GM23248 (cell line): Measurements from ENCODE around the gene SEMA6A. TPM values are rescaled to one million over a fixed set of nuclear protein-coding genes. Genes with fewer than 3 reads are reported as not detected.

Source experiments
- DNase-seq: peaks from one replicate; pipeline ENCODE4 v3.0.0-alpha.2; 2015
- H2AFZ ChIP-seq: fragments of 200-600 bp; sonication (generic); 2 replicates; pipeline ENCODE4 v1.6.1; 2016; ENCODE audit warnings: antibody characterized with exemption
- H3F3A ChIP-seq: fragments of 200-600 bp; sonication (generic); 2 replicates; pipeline ENCODE4 v1.6.1; 2016; ENCODE audit warnings: mild to moderate bottlenecking, antibody characterized with exemption, mixed run types; ENCODE audit not compliant: insufficient read depth
- H3K27ac ChIP-seq: fragments of 200-600 bp; sonication (generic); 2 replicates; pipeline ENCODE4 v1.5.1; 2016; ENCODE audit warnings: mild to moderate bottlenecking
- H3K27me3 ChIP-seq: fragments of 200-600 bp; sonication (generic); replicated peaks from 2 replicates; pipeline ENCODE4 v1.6.1; 2016; ENCODE audit warnings: mild to moderate bottlenecking; ENCODE audit not compliant: insufficient read depth
- H3K36me3 ChIP-seq: fragments of 200-600 bp; sonication (generic); 2 replicates; pipeline ENCODE4 v1.6.1; 2016; ENCODE audit warnings: low read depth, mild to moderate bottlenecking
- H3K4me1 ChIP-seq: fragments of 200-600 bp; sonication (generic); 2 replicates; pipeline ENCODE4 v1.6.1; 2016; ENCODE audit warnings: mild to moderate bottlenecking; ENCODE audit not compliant: insufficient read depth
- H3K4me2 ChIP-seq: fragments of 200-600 bp; sonication (generic); one replicate; pipeline ENCODE4 v1.6.1; 2016; ENCODE audit warnings: mild to moderate bottlenecking; ENCODE audit not compliant: unreplicated experiment
- H3K4me3 ChIP-seq: fragments of 200-600 bp; sonication (generic); 2 replicates; pipeline ENCODE4 v1.5.1; 2016; ENCODE audit warnings: mild to moderate bottlenecking
- H3K79me2 ChIP-seq: fragments of 200-600 bp; sonication (generic); 2 replicates; pipeline ENCODE4 v1.6.1; 2016; ENCODE audit warnings: mild to moderate bottlenecking; ENCODE audit not compliant: insufficient read depth
- H3K9ac ChIP-seq: fragments of 200-600 bp; sonication (generic); 2 replicates; pipeline ENCODE4 v1.6.1; 2016; ENCODE audit warnings: mild to moderate bottlenecking
- H3K9me2 ChIP-seq: fragments of 200-600 bp; sonication (generic); 2 replicates; pipeline ENCODE4 v1.6.1; 2016; ENCODE audit warnings: mixed run types, mild to moderate bottlenecking, moderate library complexity; ENCODE audit not compliant: insufficient read depth
- H3K9me3 ChIP-seq: fragments of 200-600 bp; sonication (generic); one replicate; pipeline ENCODE4 v1.6.1; 2017; ENCODE audit warnings: low read depth
- H4K20me1 ChIP-seq: fragments of 200-600 bp; sonication (generic); 2 replicates; pipeline ENCODE4 v1.6.0; 2016; ENCODE audit not compliant: insufficient read depth
- EZH2 ChIP-seq: fragments of 200-600 bp; sonication (generic); IDR thresholded peaks from 2 replicates; pipeline ENCODE4 v1.6.1; 2018; ENCODE audit warnings: antibody characterized with exemption, mild to moderate bottlenecking; ENCODE audit not compliant: insufficient read depth, poor library complexity, severe bottlenecking
- EZH2phosphoT487 ChIP-seq: fragments of 200-600 bp; sonication (generic); IDR thresholded peaks from 2 replicates; pipeline ENCODE4 v1.6.1; 2018; ENCODE audit warnings: antibody characterized with exemption, moderate library complexity, mild to moderate bottlenecking, low read depth; ENCODE audit not compliant: insufficient read depth
- WGBS, 2 experiments: methylation state at CpG; one replicate each; pipeline ENCODE4 v1.1.6; 2015 to 2017; ENCODE audit warnings: low lambda C conversion rate in 2 of 2, low coverage in 1 of 2; ENCODE audit errors: missing lambda C conversion rate in 2 of 2; 5-methylcytosine and 5-hydroxymethylcytosine counted together
- in situ Hi-C: fragments of 300-500 bp; cut with MboI; formaldehyde crosslinking; loops from 2 replicates; pipeline ENCODE4 v1.15.0; 2020
- polyA plus RNA-seq: library from polyadenylated mRNA; unstranded; fragments of >200 nt; fragmentation: Nextera tagmentation; extraction: Ambion mirVana; gene quantifications from 2 replicates; pipeline ENCODE4 v1.2.1, GENCODE V29; 2016
- total RNA-seq: library from RNA; depleted of rRNA; stranded (reverse); fragments of >200 nt; shearing (Covaris generic); gene quantifications from 2 replicates; pipeline ENCODE4 v1.2.3, GENCODE V29; 2014

Gene SEMA6A
- total and polyA plus RNA-seq, 2 experiments from 2014 or later, result under 0.01 to 0.79 TPM

GRCh38 chr5:116424951-116425350, 149.7 kb downstream of the SEMA6A start:
- no peak overlapping the region for H3K27ac ChIP-seq
- H3K36me3 ChIP-seq, result no peaks in the 10 kb centered on the region
- no peaks in the 10 kb centered on the region for H3F3A ChIP-seq
- no peaks in the 10 kb centered on the region for H3K4me1 ChIP-seq
- no peak for TF ChIP-seq EZH2phosphoT487
- no peak overlapping the region for H3K4me2 ChIP-seq
- no peaks in the 10 kb centered on the region for H4K20me1 ChIP-seq
- no peaks in the 10 kb centered on the region for H3K9me3 ChIP-seq
- no peaks in the 10 kb centered on the region for H3K79me2 ChIP-seq
- no peaks in the 10 kb centered on the region for H3K27me3 ChIP-seq
- no peak for DNase-seq
- no peaks in the 10 kb centered on the region for H3K9me2 ChIP-seq
- H3K4me3 ChIP-seq, result no peak overlapping the region
- 31 to 39% methylated on average over 2 of the region's 2 CpGs for WGBS, 2 experiments
- H3K9ac ChIP-seq, result no peak overlapping the region
- no peak overlapping the region for H2AFZ ChIP-seq
- in situ Hi-C loops, result no loop called here

- 90 to 93% methylated on average over 4 of the region's 4 CpGs for WGBS, 2 experiments
- Histone ChIP-seq H3K9ac (no peak overlapping the region), H3K79me2 (no peaks in the 10 kb centered on the region), H2AFZ (no peak overlapping the region), H4K20me1 (no peaks in the 10 kb centered on the region), H3K27ac (no peak overlapping the region), H3K9me2 (no peaks in the 10 kb centered on the region), H3K4me2 (no peak overlapping the region), H3K27me3 (no peaks in the 10 kb centered on the region), H3K36me3 (no peaks in the 10 kb centered on the region), H3K9me3 (no peaks in the 10 kb centered on the region), H3K4me1 (no peaks in the 10 kb centered on the region), H3F3A (no peaks in the 10 kb centered on the region), H3K4me3 (no peak overlapping the region)
- in situ Hi-C loops, result no loop called here
- TF ChIP-seq EZH2 (no peak), EZH2phosphoT487 (no peak)
- DNase-seq, result no peak
Measured at GRCh38 chr5:116424258-116424615, 150.4 kb downstream of the SEMA6A start.

- Histone ChIP-seq H3K9me3 (no peaks in the 10 kb centered on the region), H4K20me1 (no peaks in the 10 kb centered on the region), H3K4me1 (no peaks in the 10 kb centered on the region), H3K36me3 (no peaks in the 10 kb centered on the region), H3K79me2 (no peaks in the 10 kb centered on the region), H3K9ac (no peak overlapping the region), H3K4me3 (no peak overlapping the region), H2AFZ (no peak overlapping the region), H3K27me3 (no peaks in the 10 kb centered on the region), H3K9me2 (no peaks in the 10 kb centered on the region), H3F3A (no peaks in the 10 kb centered on the region), H3K27ac (no peak overlapping the region), H3K4me2 (no peak overlapping the region)
- in situ Hi-C loops, result no loop called here
- 81 to 87% methylated on average over 5 of the region's 5 CpGs for WGBS, 2 experiments
- no peak for DNase-seq
- TF ChIP-seq EZH2 (no peak), EZH2phosphoT487 (no peak)
Measured at GRCh38 chr5:116423587-116424257, 150.9 kb downstream of the SEMA6A start.

GRCh38 chr5:116423141-116423540, 151.5 kb downstream of the SEMA6A start:
- Histone ChIP-seq H2AFZ (no peak overlapping the region), H3F3A (no peaks in the 10 kb centered on the region), H3K36me3 (no peaks in the 10 kb centered on the region), H3K9me3 (no peaks in the 10 kb centered on the region), H3K27ac (no peak overlapping the region), H3K4me3 (no peak overlapping the region), H3K79me2 (no peaks in the 10 kb centered on the region), H3K9ac (no peak overlapping the region), H3K4me1 (no peaks in the 10 kb centered on the region), H3K4me2 (no peak overlapping the region), H3K27me3 (no peaks in the 10 kb centered on the region), H3K9me2 (no peaks in the 10 kb centered on the region), H4K20me1 (no peaks in the 10 kb centered on the region)
- no peak for DNase-seq
- no peak for TF ChIP-seq EZH2phosphoT487
- no peak for TF ChIP-seq EZH2
- in situ Hi-C loops, result no loop called here

GRCh38 chr5:116421080-116421629, 153.5 kb downstream of the SEMA6A start:
- Histone ChIP-seq H3K27ac (no peak overlapping the region), H3K9me2 (no peaks in the 10 kb centered on the region), H3F3A (no peaks in the 10 kb centered on the region), H3K36me3 (no peaks in the 10 kb centered on the region), H3K79me2 (no peaks in the 10 kb centered on the region), H3K9ac (no peak overlapping the region), H3K4me1 (no peaks in the 10 kb centered on the region), H3K4me3 (no peak overlapping the region), H3K27me3 (no peaks in the 10 kb centered on the region), H2AFZ (no peak overlapping the region), H4K20me1 (no peaks in the 10 kb centered on the region), H3K9me3 (no peaks in the 10 kb centered on the region), H3K4me2 (no peak overlapping the region)
- no peak for DNase-seq
- 86 to 87% methylated on average over 5 of the region's 5 CpGs for WGBS, 2 experiments
- TF ChIP-seq EZH2, result no peak
- no peak for TF ChIP-seq EZH2phosphoT487
- in situ Hi-C loops, result no loop called here
